ENCODE measurements around the gene YKT6. TPM values are rescaled to one million over a fixed set of nuclear protein-coding genes. Genes with fewer than 3 reads are reported as not detected.

The YKT6 gene
- total RNA-seq, 1 donor from 2014 or later = 56.1 TPM

GRCh38 chr7:44227911-44228310, 27.1 kb downstream of the YKT6 start:
- DNase-seq (ENCODE audit: low spot score) = no peak
- intact Hi-C loops (cut with DNase I) = no loop called here

- intact Hi-C loops (cut with DNase I) = no loop called here
- DNase-seq (ENCODE audit: low spot score) = no peak
Measured at GRCh38 chr7:44228571-44229350, 28.0 kb downstream of the YKT6 start.

DNA sequence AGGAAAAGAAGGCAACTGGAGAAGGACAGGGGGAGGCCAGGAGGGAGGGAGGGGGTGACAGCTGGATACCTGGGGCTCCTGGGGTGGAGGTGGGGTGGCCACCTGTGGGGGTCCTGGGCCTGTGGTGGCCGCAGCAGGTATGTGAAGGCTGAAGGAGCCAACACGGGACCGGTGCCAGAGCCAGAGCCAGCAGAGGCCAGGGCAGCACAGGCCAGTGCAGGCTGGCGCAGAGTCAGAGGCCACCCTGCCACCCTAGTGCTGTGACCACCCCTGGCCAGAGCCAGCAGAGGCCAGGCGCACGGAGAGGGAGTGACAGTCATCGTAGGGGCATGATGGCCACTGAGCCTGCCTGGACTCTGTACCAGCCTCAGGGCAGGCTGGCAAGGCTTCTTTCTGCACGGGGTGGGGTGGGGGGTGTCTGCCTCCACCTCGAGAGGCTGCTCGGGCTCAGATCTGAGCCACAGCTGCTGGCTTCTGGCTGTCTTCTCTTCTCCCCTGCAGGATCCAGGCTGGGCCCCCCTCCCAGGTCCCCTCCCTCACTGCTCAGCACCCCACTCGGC, 28.8 kb downstream of the YKT6 start:
- intact Hi-C loops (cut with DNase I) = loop anchor here (10.0 kb wide), 1 partner anchor 135 kb away; no protein-coding TSS in a partner anchor
- DNase-seq (ENCODE audit: low spot score) = no peak

DNA sequence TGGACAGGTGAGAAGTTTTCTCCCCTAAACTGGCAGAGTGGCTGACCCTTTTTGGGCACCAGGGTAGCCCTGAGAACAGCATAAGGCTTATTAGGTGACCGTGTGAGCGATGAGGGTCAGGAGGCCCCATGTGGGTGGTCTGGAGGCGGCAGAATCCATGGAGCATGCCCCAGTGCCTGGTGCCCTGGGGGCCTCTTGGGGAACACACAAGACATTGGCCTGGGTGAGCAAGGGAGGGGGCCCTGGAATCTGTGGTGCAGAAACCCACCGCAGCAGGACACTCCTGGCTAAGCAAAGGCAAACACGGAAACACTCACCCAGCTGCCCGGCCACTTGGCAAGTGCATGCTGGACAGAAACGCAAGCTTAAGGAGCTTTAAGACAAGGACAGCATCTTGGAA, 29.5 kb downstream of the YKT6 start:
- intact Hi-C loops (cut with DNase I) = loop anchor here (10.0 kb wide), 1 partner anchor 135 kb away; no protein-coding TSS in a partner anchor
- DNase-seq (ENCODE audit: low spot score) = no peak

- DNase-seq (ENCODE audit: low spot score) = no peak
- intact Hi-C loops (cut with DNase I) = loop anchor here (10.0 kb wide), 1 partner anchor 134 kb away; no protein-coding TSS in a partner anchor
Measured at GRCh38 chr7:44231088-44231487, 30.3 kb downstream of the YKT6 start.

- intact Hi-C loops (cut with DNase I) = loop anchor here (10.0 kb wide), 1 partner anchor 132 kb away; no protein-coding TSS in a partner anchor
- DNase-seq (ENCODE audit: low spot score) = no peak
Measured at GRCh38 chr7:44232396-44232795, 31.6 kb downstream of the YKT6 start.

DNA sequence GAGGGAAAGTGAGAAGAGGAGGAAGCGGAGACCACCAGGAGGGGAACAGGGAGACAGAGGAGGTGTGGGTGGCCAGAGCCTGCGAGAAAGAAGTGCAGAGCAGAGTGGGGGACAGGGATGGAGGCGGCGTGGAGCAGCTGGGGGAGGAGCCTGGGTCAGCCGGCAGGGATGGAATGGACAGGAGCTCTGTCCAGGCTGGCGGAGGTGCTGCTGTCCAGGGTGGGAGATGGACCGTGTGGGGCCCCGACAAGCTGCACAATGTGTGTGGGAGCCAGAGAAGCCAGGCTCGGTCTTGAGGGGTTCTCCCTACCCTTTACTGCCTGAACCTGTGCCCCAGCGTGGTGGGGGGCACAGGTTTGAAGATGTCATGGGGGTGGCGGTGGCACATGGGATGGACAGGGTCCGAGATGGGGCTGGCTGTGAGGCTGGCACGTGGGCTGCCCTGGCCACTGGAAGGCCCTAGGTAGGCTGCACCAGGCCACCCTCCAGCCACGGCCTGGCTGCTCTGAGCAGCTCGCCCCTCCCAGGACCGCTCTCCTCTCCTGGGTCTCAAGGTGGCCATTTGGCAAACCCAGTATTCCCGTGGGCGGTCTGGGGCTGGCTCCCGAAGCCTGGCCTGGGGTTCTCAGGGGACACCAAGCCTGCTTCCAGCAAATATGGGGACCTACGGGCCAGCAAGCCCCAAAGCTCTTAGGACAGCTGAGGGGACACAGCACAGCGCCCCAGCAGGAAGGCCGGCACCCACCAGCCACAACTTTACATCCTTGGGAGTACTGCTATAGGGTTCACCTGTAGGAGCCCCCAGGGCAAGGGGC, 32.3 kb downstream of the YKT6 start:
- intact Hi-C loops (cut with DNase I) = loop anchor here (10.0 kb wide), 1 partner anchor 132 kb away; no protein-coding TSS in a partner anchor
- DNase-seq (ENCODE audit: low spot score) = no peak

DNA sequence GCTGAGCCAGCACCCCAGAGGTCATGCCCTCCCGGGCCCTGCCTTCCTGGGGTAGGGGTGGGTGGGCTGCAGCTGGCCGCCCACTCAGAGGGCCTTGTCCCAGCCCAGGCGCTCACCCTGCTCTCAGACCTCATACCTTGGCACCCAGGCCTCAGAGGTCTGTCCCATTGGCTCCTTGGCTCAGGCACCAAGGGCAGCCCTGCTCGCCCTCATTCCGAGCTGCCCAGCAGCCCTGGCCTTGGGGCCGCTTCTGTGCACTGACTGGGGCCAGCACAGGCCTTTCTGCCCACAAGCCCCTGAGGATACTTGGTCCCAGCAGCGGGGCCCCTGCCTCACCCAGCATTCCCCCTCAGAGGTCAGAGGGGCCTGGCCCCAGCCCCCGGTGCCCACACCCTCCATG, 34.3 kb downstream of the YKT6 start:
- intact Hi-C loops (cut with DNase I) = loop anchor here (10.0 kb wide), 1 partner anchor 130 kb away; no protein-coding TSS in a partner anchor
- DNase-seq (ENCODE audit: low spot score) = no peak

DNA sequence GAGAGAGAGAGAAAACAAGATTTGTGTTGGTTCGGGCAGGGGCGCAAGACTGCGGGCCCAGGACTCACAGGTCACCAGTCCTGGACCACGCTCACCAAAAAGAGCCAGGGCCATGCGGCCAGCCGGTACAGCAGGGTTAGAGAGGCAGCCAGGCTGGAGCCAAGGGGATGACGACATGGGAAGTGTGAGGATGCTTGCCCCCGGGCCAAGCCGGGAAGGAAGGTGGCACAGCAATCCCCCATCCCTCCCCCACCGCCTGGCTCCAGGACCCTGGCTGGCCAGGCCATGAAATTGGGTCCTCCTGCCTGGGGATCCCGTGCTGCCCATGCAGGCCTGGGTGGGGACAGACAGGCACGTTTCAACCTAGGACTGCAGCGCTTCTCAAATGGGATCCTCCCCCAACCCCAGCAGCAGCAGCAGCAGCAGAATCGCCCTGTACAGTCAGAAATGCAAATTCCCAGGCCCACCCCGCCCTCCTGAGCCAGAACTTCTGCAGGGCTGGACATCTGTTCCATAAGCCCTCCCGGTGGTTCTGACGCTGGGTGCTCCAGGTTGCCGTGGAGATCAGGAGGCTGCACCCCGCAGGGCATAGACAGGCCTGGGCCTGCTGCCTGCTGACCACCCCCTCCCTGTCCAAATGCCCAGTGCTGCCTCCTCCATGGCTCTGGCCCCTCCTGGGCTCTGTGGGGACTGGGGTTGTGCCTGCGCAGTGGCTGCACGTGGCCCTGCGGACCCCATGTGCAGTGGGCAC, 35.0 kb downstream of the YKT6 start:
- DNase-seq (ENCODE audit: low spot score) = no peak
- intact Hi-C loops (cut with DNase I) = loop anchor here (10.0 kb wide), 1 partner anchor 129 kb away; no protein-coding TSS in a partner anchor

DNA sequence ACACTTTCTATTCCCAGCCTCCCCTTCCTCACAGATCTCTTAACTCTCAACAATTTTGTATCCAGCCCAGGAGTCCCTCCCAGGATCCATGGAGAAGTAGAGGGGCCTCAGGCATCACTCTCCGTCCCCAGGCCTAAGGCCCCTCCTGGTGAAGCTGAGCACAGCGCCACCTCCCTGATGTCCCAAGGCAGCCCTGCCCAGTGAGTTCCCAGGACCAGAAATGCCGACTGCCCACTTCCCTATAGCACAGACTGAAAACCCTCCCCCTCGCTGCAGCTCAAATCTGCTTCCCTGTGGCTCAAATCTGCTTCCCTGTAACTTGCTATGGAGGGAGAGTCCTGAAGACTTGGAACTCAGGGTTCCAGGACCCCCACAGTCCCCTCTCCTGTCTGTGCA, 35.6 kb downstream of the YKT6 start:
- no peak for DNase-seq (ENCODE audit: low spot score)
- intact Hi-C loops (cut with DNase I) = loop anchor here (10.0 kb wide), 1 partner anchor 128 kb away; no protein-coding TSS in a partner anchor

- intact Hi-C loops (cut with DNase I) = loop anchor here (10.0 kb wide), 1 partner anchor 127 kb away; no protein-coding TSS in a partner anchor
Measured at GRCh38 chr7:44237696-44238095, 36.9 kb downstream of the YKT6 start.

GRCh38 chr7:44238116-44238695, 37.4 kb downstream of the YKT6 start:
- no peak for DNase-seq (ENCODE audit: low spot score)
- intact Hi-C loops (cut with DNase I) = loop anchor here (10.0 kb wide), 1 partner anchor 127 kb away; no protein-coding TSS in a partner anchor

More at GRCh38 chr7:44237696-44238095, 36.9 kb downstream of the YKT6 start:
- no peak for DNase-seq (ENCODE audit: low spot score)

DNA sequence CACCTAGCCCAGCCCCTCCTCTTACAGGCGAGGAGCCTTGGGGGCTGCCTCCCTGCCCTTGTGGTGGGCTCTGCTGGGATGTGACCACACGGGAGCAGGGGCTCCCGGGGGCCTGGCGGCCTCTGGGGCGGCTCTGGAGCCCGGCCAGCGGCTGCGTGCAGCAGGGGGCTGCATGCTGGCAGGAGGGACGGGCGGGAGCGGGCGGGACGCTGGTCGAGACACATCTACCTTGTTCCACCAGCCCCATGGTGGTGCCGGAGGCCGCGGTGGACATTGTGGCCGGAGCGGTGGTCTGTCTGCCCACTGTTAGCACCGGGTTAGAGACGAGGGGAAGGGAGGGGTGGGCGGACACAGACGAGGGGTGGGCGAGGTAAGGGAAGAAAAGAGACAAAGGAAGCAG, 38.6 kb downstream of the YKT6 start:
- DNase-seq (ENCODE audit: low spot score) = no peak
- intact Hi-C loops (cut with DNase I) = loop anchor here (10.0 kb wide), 1 partner anchor 125 kb away; no protein-coding TSS in a partner anchor

- no peak for DNase-seq (ENCODE audit: low spot score)
- intact Hi-C loops (cut with DNase I) = loop anchor here (2.0 to 5.0 kb wide), 3 partner anchors 66 to 327 kb away; no protein-coding TSS in a partner anchor
Measured at GRCh38 chr7:44240376-44240775, 39.6 kb downstream of the YKT6 start.

- intact Hi-C loops (cut with DNase I) = loop anchor here (2.0 to 5.0 kb wide), 3 partner anchors 66 to 326 kb away; no protein-coding TSS in a partner anchor
- peak; percentile 87 for DNase-seq (ENCODE audit: low spot score)
Measured at GRCh38 chr7:44240983-44241510, 40.3 kb downstream of the YKT6 start.

DNA sequence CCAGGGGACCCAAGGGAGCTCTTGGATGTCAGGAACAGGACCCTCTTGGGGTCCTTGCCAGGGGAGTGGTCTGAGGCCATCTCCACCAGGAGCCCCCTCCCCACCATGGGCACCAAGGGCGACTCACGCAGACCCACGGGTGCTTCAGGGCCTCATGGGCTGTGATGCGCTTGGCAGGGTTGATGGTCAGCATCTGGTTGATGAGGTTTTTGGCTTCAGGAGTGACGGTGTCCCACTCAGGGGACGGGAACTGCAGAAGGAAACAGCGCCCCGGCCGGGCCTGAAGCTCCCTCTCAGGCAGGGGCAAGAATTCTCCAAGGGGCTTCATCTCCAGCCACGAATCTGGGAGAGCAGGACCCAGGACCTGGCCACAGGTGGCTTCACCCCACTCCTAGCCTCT, 41.3 kb downstream of the YKT6 start:
- no peak for DNase-seq (ENCODE audit: low spot score)
- intact Hi-C loops (cut with DNase I) = loop anchor here (5.0 kb wide), 1 partner anchor 325 kb away; no protein-coding TSS in a partner anchor

- no peak for DNase-seq (ENCODE audit: low spot score)
- intact Hi-C loops (cut with DNase I) = loop anchor here (5.0 kb wide), 1 partner anchor 323 kb away; no protein-coding TSS in a partner anchor
Measured at GRCh38 chr7:44244282-44244681, 43.5 kb downstream of the YKT6 start.

Data from cardiac septum (tissue), 1 donor.